GM12878 (cell line): ENCODE data around the gene SLC1A1.

ENCODE experiments used
- BRCA1 ChIP-seq: IDR thresholded peaks from 2 replicates; pipeline ENCODE4 v1.6.1; 2011; ENCODE audit warnings: low read depth, low read length, improper control_type of control experiment
- CTCF ChIP-seq, 3 experiments: IDR thresholded peaks in 2 of 3; conservative IDR thresholded peaks in 1 of 3; 2 replicates each; pipeline ENCODE4 v1.5.1; 2011; ENCODE audit warnings: low read depth in 3 of 3, low read length in 3 of 3, mild to moderate bottlenecking in 3 of 3, control low read depth in 2 of 3, moderate library complexity in 2 of 3, inconsistent platforms in 1 of 3, mixed read lengths in 1 of 3; ENCODE audit not compliant: control insufficient read depth in 2 of 3, insufficient read depth in 1 of 3; ENCODE audit errors: extremely low read depth in 1 of 3
- DPF2 ChIP-seq: fragments of 450-650 bp; IDR thresholded peaks from 2 replicates; pipeline ENCODE4 v1.6.1; 2017; ENCODE audit warnings: mild to moderate bottlenecking
- MAX ChIP-seq: IDR thresholded peaks from 2 replicates; pipeline ENCODE4 v1.6.1; 2012; ENCODE audit warnings: low read depth, low read length, improper control_type of control experiment
- PAX5 ChIP-seq: IDR thresholded peaks from 2 replicates; pipeline ENCODE4 v1.6.1; 2011; ENCODE audit warnings: low read depth, low read length, borderline replicate concordance
- POLR2A ChIP-seq: IDR thresholded peaks from 2 replicates; pipeline ENCODE4 v1.6.1; 2011; ENCODE audit warnings: low read depth, mild to moderate bottlenecking, low read length
- POLR2AphosphoS5 ChIP-seq: IDR thresholded peaks from 2 replicates; pipeline ENCODE4 v1.6.1; 2011; ENCODE audit warnings: mild to moderate bottlenecking, low read length, inconsistent platforms
- RAD21 ChIP-seq: IDR thresholded peaks from 2 replicates; pipeline ENCODE4 v1.6.1; 2011; ENCODE audit warnings: mild to moderate bottlenecking, low read depth, low read length, moderate library complexity; ENCODE audit not compliant: insufficient read depth
- SMAD1 ChIP-seq: fragments of 450-650 bp; IDR thresholded peaks from 2 replicates; pipeline ENCODE4 v1.6.1; 2018; ENCODE audit warnings: mild to moderate bottlenecking, low read depth; ENCODE audit not compliant: partially characterized antibody
- SMC3 ChIP-seq: IDR thresholded peaks from 2 replicates; pipeline ENCODE4 v1.6.1; 2011; ENCODE audit warnings: low read length, improper control_type of control experiment, borderline replicate concordance
- TAF1 ChIP-seq: IDR thresholded peaks from 2 replicates; pipeline ENCODE4 v1.6.1; 2011; ENCODE audit warnings: mild to moderate bottlenecking, low read depth, low read length, borderline replicate concordance
- YBX1 ChIP-seq: fragments of 450-650 bp; IDR thresholded peaks from 2 replicates; pipeline ENCODE4 v1.6.1; 2016; ENCODE audit warnings: antibody characterized with exemption

DNA sequence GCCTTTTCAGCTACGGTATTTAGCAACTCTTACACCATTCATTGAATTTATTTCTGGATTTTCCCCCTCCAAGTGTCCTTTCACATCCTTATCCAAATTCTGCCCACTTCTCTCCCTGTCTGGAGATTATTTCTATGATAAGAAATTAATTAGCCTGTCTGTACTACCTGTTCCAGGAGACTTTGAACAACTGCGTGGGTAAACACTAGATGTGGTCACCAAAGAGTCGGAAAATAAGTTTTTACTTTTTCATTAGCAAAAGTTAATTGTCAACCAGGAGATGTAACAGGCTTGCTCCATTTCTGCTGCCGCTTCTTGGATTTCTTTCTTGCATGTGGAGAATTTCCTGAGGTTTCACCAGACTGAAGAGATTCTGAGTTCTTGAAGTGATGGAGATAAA, 14.0 kb downstream of the SLC1A1 start:
- no peak for TF ChIP-seq PAX5
- no peak for TF ChIP-seq CTCF (IDR thresholded peaks at IDR 0.05 in 2 of 3, conservative IDR thresholded peaks at IDR 0.05 in 1 of 3; ENCODE audit: control insufficient read depth in 2 of 3, extremely low read depth in 1 of 3, insufficient read depth in 1 of 3, low read depth in 3 of 3, low read length in 3 of 3)
- no peak for TF ChIP-seq TAF1
- no peak for TF ChIP-seq POLR2AphosphoS5
- no peak for TF ChIP-seq DPF2
- TF ChIP-seq SMC3, result no peak
- no peak for TF ChIP-seq RAD21
- TF ChIP-seq POLR2A, result no peak
- TF ChIP-seq SMAD1, result no peak
- no peak for TF ChIP-seq MAX
- no peak for TF ChIP-seq YBX1
- no peak for TF ChIP-seq BRCA1
